Loucy (cell line): ENCODE measurements around the gene HELB.

Source experiments
- EZH2phosphoT487 ChIP-seq: fragments of 200-600 bp; IDR thresholded peaks from 2 replicates; pipeline ENCODE4 v1.6.1; 2018; ENCODE audit warnings: antibody characterized with exemption, mild to moderate bottlenecking, moderate library complexity, borderline replicate concordance
- TF ChIP-seq, protein P1 (sequence below): fragments of 200-600 bp; sonication (generic); conservative IDR thresholded peaks from 2 replicates; pipeline ENCODE4 v1.5.1; 2014; ENCODE audit warnings: mild to moderate bottlenecking, antibody characterized with exemption, low read length

DNA sequence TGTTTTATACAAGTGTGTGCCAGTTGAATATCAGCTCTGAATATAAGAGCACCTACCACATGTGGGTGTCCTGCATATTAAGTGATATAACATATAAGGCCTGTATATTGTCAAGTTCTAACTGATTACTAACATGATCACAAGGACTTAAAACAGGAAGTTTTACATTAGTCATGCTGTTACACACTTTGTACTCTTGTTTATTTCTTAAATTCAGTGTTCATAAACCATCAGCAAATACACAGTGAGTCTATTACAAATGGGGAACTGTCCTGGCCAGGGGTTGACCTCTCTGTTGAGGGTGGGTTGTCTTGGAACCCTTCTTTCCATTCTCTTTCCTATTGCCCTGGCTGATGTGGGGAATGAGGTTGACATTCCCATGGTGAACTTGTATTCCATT is 19.1 kb downstream of the HELB start:
- TF ChIP-seq, protein P1, sequence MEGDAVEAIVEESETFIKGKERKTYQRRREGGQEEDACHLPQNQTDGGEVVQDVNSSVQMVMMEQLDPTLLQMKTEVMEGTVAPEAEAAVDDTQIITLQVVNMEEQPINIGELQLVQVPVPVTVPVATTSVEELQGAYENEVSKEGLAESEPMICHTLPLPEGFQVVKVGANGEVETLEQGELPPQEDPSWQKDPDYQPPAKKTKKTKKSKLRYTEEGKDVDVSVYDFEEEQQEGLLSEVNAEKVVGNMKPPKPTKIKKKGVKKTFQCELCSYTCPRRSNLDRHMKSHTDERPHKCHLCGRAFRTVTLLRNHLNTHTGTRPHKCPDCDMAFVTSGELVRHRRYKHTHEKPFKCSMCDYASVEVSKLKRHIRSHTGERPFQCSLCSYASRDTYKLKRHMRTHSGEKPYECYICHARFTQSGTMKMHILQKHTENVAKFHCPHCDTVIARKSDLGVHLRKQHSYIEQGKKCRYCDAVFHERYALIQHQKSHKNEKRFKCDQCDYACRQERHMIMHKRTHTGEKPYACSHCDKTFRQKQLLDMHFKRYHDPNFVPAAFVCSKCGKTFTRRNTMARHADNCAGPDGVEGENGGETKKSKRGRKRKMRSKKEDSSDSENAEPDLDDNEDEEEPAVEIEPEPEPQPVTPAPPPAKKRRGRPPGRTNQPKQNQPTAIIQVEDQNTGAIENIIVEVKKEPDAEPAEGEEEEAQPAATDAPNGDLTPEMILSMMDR, result no peak
- no peak for TF ChIP-seq EZH2phosphoT487
